Measurements from ENCODE around the gene ARL13A. TPM values are rescaled to one million over a fixed set of nuclear protein-coding genes. Genes with fewer than 3 reads are reported as not detected.

The ARL13A gene
- not detected in 2 replicates for total RNA-seq

DNA sequence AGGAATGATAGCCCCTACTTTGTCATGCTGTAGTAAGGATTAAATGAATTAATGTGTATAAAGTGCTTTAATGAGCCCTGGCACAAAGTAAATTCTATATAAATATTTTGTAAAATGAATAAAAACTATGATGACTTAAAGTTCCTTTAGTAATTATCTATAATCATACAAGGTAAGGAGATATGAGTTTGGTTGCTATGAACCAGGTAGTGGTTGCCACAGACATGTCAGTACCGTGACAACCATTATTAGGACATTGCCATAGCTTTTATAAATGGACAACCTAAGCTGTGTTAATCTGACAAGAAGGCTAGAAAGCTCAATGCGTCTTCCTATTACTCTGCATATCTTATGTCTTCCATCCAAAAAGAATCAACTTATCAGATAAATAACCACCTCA lies at the start of gene ARL13A:
TSS of gene ARL13A (plus strand) at position 301 of the 400 bp plus-strand sequence. CDS start 3,982 bp downstream, outside the sequence.

DNA sequence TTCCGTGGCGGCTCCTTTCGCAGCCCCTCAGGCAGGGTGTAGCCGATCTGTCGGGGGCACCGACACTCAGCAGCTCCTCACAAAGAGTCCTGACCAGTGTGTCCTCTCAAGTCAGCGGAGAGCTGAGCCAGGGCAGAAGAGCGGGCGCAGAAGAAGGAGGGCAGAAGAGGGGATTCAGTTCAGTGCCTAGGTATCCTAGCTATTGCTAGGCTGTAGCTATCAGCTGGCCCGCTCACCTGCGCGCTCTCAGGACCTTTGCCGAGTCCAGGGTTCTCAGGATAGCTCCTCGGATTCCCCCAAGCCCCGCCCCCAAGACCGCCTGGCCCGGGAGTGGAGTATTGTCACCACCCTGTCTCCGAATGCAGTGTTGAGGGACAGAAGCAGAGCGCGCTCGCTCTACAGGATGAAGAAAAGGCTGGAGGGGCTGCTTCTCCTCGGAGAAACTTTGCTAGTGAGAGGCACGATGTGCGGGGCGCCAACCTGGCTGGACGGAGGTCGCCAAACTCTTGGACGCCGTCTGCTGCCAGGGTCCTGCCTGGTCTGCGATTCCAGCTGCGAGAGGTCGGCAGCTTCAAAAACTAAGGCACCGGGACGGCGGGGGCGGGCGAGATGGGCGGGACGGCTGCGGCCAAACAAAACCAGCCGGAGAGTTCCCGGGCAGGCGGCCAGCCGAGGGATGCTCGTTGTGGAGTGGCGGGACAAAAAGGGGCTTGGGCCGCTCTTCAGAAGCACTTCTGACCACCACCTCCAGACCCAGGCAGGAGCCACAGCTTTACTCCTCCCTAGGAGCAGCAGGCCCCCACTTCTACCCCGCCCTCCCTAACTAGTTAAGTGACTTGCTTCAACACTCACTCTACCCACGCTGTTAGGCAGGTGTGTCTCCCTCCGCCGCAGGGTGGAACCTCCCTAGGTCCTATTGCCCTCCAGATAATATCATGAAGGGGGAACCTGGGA lies 40.6 kb upstream of the ARL13A start, which contains the start of gene XKRX:
TSS of gene XKRX (minus strand) at position 258 of the 954 bp plus-strand sequence. CDS start 613 bp downstream, outside the sequence.

Other genes starting within 250 kb of the ARL13A start
- gene SYTL4, start 237.6 kb upstream of the ARL13A start, total RNA-seq = 6.5 and 10.0 TPM in 2 replicates
- 16.5 and 28.0 TPM in 2 replicates for gene CSTF2, start 149.3 kb upstream of the ARL13A start, total RNA-seq
- not detected in 2 replicates for gene NOX1, start 95.3 kb upstream of the ARL13A start, total RNA-seq
- gene XKRX, start 40.8 kb upstream of the ARL13A start, total RNA-seq = under 0.01 TPM in 2 replicates
- gene TRMT2B, start 82.4 kb downstream of the ARL13A start, total RNA-seq = 14.9 and 16.3 TPM in 2 replicates
- 3.8 and 5.9 TPM in 2 replicates for gene TMEM35A, start 109.2 kb downstream of the ARL13A start, total RNA-seq
- gene CENPI, start 128.5 kb downstream of the ARL13A start, total RNA-seq = 18.1 and 46.5 TPM in 2 replicates

Measured in uterine smooth muscle cell (primary cell).